ENCODE measurements around the gene FAM124B. TPM values are rescaled to one million over a fixed set of nuclear protein-coding genes. Genes with fewer than 3 reads are reported as not detected.

Gene FAM124B
- total RNA-seq, 1 experiment from 2014 or later, result 0.83 TPM

- Histone ChIP-seq H3K9me3 (ENCODE audit: control insufficient read depth, low read depth, low read length) (no peaks in the 10 kb centered on the region), H3K18ac (ENCODE audit: insufficient read length, low read depth, low read length) (no peak overlapping the region), H3K56ac (ENCODE audit: insufficient read length, low read depth, low read length) (no peak overlapping the region), H2BK5ac (ENCODE audit: insufficient read length, low read length) (no peak overlapping the region), H4K91ac (ENCODE audit: insufficient read length, low read depth, low read length) (no peak overlapping the region), H3K4ac (ENCODE audit: low read depth, low read length) (no peak overlapping the region), H3T11ph (ENCODE audit: low read length) (no peak overlapping the region), H2BK12ac (ENCODE audit: insufficient read length, low read depth, low read length) (no peak overlapping the region), H2AK5ac (ENCODE audit: insufficient read length, low read length) (no peak overlapping the region), H2BK15ac (ENCODE audit: low read depth, low read length) (no peak overlapping the region), H3K79me1 (ENCODE audit: insufficient read depth, low read depth, low read length, poor library complexity, severe bottlenecking) (no peaks in the 10 kb centered on the region), H3K27ac (ENCODE audit: insufficient read length, low read depth, low read length) (no peak overlapping the region), H3K14ac (ENCODE audit: insufficient read depth, low read length) (no peak overlapping the region), H4K20me1 (ENCODE audit: control insufficient read depth, insufficient read depth, insufficient read length) (no peaks in the 10 kb centered on the region), H4K5ac (ENCODE audit: insufficient read length, low read depth, low read length) (no peak overlapping the region), H3K23ac (ENCODE audit: insufficient read length, low read depth, low read length) (no peak overlapping the region), H3K4me2 (ENCODE audit: insufficient read depth, insufficient read length, low read length) (no peak overlapping the region), H2BK120ac (ENCODE audit: low read depth, low read length, poor library complexity, severe bottlenecking) (no peak overlapping the region), H3K27me3 (ENCODE audit: insufficient read depth, low read length) (no peaks in the 10 kb centered on the region), H3K9ac (ENCODE audit: extremely low read depth, insufficient read length, low read length) (no peak overlapping the region), H2AFZ (ENCODE audit: low read length) (no peak overlapping the region), H3K23me2 (ENCODE audit: insufficient read length, low read depth, low read length, poor library complexity, severe bottlenecking) (no peaks in the 10 kb centered on the region), H3K79me2 (ENCODE audit: insufficient read depth, low read length) (no peaks in the 10 kb centered on the region), H4K8ac (replicated peaks; ENCODE audit: insufficient read length, low read depth, low read length) (no peak overlapping the region), H2BK20ac (ENCODE audit: low read depth, low read length, poor library complexity, severe bottlenecking) (no peak overlapping the region), H3K4me1 (ENCODE audit: insufficient read depth, low read length) (no peaks in the 10 kb centered on the region)
- no peak for DNase-seq
- 0 out of 4 replicates have a peak, but pooled peaks cover 0 to 2% of the 10 kb centered on the region in 2 experiments for H3K4me1 Mint-ChIP-seq
- no peak overlapping the region for H3K4me3 Mint-ChIP-seq
- no peaks in the 10 kb centered on the region for H3K36me3 Mint-ChIP-seq (ENCODE audit: insufficient read depth in 1 of 3, low read depth in 3 of 3)
- TF ChIP-seq CTCF (conservative IDR thresholded peaks at IDR 0.05), result no peak
- no CpG with 5 or more reads among the region's 1 CpG for WGBS (ENCODE audit: extremely low coverage, insufficient read length, low lambda C conversion rate)
- H3K27ac Mint-ChIP-seq, result no peak overlapping the region; a peak in 1 of 7 replicates
- no peaks in the 10 kb centered on the region for H3K27me3 Mint-ChIP-seq (ENCODE audit: low read depth)
- no peaks in the 10 kb centered on the region for H3K9me3 Mint-ChIP-seq
These were observed 21.9 kb downstream of the FAM124B start for GRCh38 chr2:224379986-224380385.
